Measurements from ENCODE around the gene UBL4A. TPM values are rescaled to one million over a fixed set of nuclear protein-coding genes. Genes with fewer than 3 reads are reported as not detected.

Gene UBL4A
- polyA plus RNA-seq, 2 of the 4 experiments (the other 2 are of a cell fraction) = 26.4 to 37.7 TPM

GRCh38 chrX:154441564-154441963 is 44.9 kb downstream of the UBL4A start:
- Histone ChIP-seq H3K4me1 (peaks cover 21% of the 10 kb centered on the region), H3K4me3 (no peak overlapping the region), H3K4me2 (no peak overlapping the region), H3K9me3 (no peaks in the 10 kb centered on the region), H3K27ac (no peak overlapping the region)
- TF ChIP-seq E2F6 (IDR thresholded peaks at IDR 0.05; ENCODE audit: borderline replicate concordance, low read depth) (no peak), NFE2L2 (conservative IDR thresholded peaks at IDR 0.05; ENCODE audit: low read length) (no peak), FOSL2 (IDR thresholded peaks at IDR 0.05) (no peak), FOSL2 (CRISPR knock-in tag; IDR thresholded peaks at IDR 0.05) (no peak), FOXS1 (CRISPR knock-in tag; IDR thresholded peaks at IDR 0.05) (no peak)
- FAIRE-seq = no peak
- WGBS (ENCODE audit: missing lambda C conversion rate) = 99% methylated on average over 8 of the region's 11 CpGs
- POLR2A ChIA-PET = no interaction called here
- no peak for DNase-seq (ENCODE audit: low read depth in 1 of 2, low spot score in 1 of 2)
- CTCF ChIA-PET = interaction anchor here (1.1 to 1.2 kb wide), 2 partner anchors 12 to 14 kb away, joined by 3 read pairs; partner anchors contain the start of gene ATP6AP1
- ATAC-seq = no peak

GRCh38 chrX:154440623-154441357 is 45.6 kb downstream of the UBL4A start:
- Histone ChIP-seq H3K4me3 (no peak overlapping the region), H3K9me3 (no peaks in the 10 kb centered on the region), H3K27ac (no peak overlapping the region), H3K4me1 (peaks cover 24% of the 10 kb centered on the region), H3K4me2 (no peak overlapping the region)
- CTCF ChIA-PET = interaction anchor here (0.8 to 1.2 kb wide), 2 partner anchors 13 to 42 kb away, joined by 3 to 4 read pairs; partner anchors contain the start of gene ATP6AP1
- POLR2A ChIA-PET = interaction anchor here (0.7 kb wide), 1 partner anchor 18 kb away, joined by 6 read pairs; no protein-coding TSS in a partner anchor
- FAIRE-seq = no peak
- DNase-seq (ENCODE audit: low read depth in 1 of 2, low spot score in 1 of 2) = no peak
- no peak for TF ChIP-seq POLR2A (IDR thresholded peaks at IDR 0.05; ENCODE audit: low read length)
- TF ChIP-seq CBX2 (IDR thresholded peaks at IDR 0.05; ENCODE audit: borderline replicate concordance, low read depth) = no peak
- no peak for TF ChIP-seq FOXS1 (CRISPR knock-in tag; IDR thresholded peaks at IDR 0.05)
- TF ChIP-seq ELK1 (IDR thresholded peaks at IDR 0.05; ENCODE audit: low read depth, low read length) = no peak
- no peak for TF ChIP-seq HOXA7 (CRISPR knock-in tag; IDR thresholded peaks at IDR 0.05)
- no peak for TF ChIP-seq RARB (CRISPR knock-in tag; IDR thresholded peaks at IDR 0.05)
- no peak for TF ChIP-seq CEBPB (IDR thresholded peaks at IDR 0.05)
- no peak for TF ChIP-seq E2F6 (IDR thresholded peaks at IDR 0.05; ENCODE audit: borderline replicate concordance, low read depth)
- no peak for TF ChIP-seq JUN (IDR thresholded peaks at IDR 0.05)
- TF ChIP-seq KDM5A (IDR thresholded peaks at IDR 0.05) = no peak
- no peak for TF ChIP-seq CBX8 (IDR thresholded peaks at IDR 0.05)
- no peak for TF ChIP-seq EHF (CRISPR knock-in tag; IDR thresholded peaks at IDR 0.05)
- TF ChIP-seq PHF8 (IDR thresholded peaks at IDR 0.05; ENCODE audit: borderline replicate concordance, low read depth) = no peak
- TF ChIP-seq ESRRA (IDR thresholded peaks at IDR 0.05; ENCODE audit: borderline replicate concordance, low read length) = no peak
- no peak for TF ChIP-seq MAFK (IDR thresholded peaks at IDR 0.05; ENCODE audit: partially characterized antibody)
- TF ChIP-seq NPAS2 (CRISPR knock-in tag; IDR thresholded peaks at IDR 0.05; ENCODE audit: borderline replicate concordance) = no peak
- TF ChIP-seq HMGXB4 (CRISPR knock-in tag; IDR thresholded peaks at IDR 0.05; ENCODE audit: borderline replicate concordance) = no peak
- no peak for TF ChIP-seq TP53 (CRISPR knock-in tag; IDR thresholded peaks at IDR 0.05)
- TF ChIP-seq FOSL2 (IDR thresholded peaks at IDR 0.05) = no peak
- TF ChIP-seq FOSL2 (CRISPR knock-in tag; IDR thresholded peaks at IDR 0.05) = no peak
- no peak for TF ChIP-seq PBX3 (IDR thresholded peaks at IDR 0.05)
- 93% methylated on average over 12 of the region's 17 CpGs for WGBS (ENCODE audit: missing lambda C conversion rate)
- ATAC-seq = no peak

Measured in A549 (cell line).